ENCODE data around the gene EML1.

Gene EML1

DNA sequence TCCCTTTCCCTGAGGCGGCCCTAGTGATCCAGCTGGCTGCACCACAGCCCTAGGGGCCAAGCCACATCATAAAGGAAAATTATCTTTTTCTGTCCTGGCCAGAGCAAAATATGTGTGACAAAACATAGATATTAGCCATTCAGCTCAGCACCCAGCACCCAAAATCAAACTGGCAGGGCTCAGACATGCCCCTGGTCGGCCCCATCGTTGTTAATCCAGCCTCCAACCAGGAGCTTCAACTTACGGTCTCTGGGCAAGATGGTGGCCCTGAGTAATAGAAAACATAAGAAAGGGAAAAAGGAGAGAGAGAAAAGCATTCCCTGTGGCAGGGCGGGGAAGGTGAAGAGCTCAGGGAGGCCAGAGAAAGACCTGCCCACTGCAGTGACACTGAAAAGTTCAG lies 111.9 kb downstream of the EML1 start:
- no peak for DNase-seq (ENCODE audit: low spot score)

DNA sequence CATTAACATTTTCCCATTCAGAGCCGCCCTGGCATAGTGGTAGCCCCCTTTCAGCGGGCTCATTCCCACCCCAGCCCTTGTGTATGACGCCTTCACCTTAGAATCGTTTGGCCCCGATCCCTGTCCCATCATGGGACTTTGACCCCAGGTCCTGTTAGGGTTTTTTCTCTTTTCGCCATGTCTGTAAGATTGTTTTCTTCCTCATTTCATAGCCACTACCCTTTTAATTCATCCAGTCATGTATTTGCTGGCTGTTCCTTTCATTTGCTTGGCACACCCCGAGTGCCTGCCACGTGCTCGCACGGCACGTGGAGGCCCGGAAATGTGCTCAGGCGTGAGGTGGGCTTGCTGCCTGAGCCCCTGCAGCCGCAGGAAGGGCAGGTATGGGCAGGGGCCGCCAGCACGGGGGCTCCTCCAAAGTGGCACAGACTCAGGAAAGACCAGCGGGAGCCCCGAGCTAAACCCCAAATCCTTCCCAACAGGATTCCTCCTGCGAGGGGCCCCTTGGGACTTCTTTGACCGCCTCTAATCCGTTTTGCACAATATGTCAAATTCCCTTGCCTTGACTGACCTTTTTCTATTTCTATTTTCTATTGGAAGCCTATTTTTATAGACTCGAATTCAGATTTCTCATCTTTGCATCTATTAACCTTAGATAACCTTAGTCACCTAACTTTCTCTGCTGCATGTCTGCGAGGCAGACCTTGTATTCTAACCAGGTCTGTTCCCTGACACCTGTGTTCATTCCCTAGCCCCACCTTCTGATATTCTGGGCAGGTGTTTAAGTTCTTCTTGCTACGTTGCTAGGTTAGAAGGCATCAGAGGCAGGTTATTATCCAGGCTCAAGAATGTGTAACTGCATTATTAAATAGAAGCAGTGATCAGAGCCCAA lies 114.8 kb downstream of the EML1 start:
- no peak for DNase-seq (ENCODE audit: low spot score)

DNA sequence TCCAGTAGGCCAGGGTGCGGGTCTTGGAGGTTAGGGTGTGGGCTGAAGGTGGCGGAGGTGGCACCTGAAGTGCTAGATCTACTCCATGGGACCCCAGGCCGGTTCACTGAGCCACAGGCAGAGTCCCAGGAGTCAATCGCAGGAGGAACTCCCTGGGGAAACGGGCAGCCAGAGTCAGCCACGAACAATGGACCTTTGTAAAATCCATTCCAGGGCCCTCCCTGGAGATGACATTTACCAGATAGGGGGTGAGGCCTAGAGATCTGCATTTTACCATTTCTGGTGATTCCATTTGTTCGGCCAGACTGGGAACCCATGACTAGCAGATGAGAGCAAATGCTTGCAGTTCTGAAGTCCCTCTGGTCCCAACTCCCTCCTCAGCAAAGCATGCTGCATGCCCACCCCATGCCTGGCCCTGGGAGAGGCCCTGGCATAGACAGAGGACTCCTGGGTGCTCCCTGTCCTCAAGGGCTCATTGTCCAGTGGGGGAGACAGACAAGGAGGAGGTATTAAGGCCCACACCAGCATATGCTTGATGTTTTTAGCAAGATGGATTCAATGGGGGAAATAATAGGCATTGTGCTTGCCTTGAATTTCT lies 115.5 kb downstream of the EML1 start:
- no peak for DNase-seq (ENCODE audit: low spot score)

DNA sequence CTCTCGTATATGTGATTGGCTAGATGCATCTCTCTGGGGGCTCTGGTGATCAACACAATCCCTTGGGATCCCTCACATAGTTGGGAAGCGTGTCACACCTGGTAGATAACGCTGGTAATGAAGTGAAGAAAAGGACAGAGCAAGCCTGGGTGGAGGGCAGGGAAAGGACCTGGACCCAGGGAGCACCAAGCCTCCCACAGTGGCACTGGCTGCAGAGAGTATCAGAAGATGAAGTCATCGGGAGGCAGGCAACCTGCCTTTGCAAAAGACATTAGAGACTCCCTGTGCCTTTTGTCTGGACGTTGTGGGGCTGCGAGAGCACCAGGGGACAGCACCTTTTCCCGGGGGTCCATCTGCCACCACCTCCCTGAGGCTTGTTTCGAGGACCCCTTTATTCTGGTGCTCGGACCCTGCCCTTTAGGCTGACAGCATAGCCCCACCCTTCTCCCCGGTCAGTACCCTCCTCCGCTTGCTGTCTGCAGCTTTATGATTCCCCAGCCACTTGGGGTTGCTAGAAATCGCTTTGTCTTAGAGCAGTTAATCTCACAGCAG lies 116.4 kb downstream of the EML1 start:
- no peak for DNase-seq (ENCODE audit: low spot score)

DNA sequence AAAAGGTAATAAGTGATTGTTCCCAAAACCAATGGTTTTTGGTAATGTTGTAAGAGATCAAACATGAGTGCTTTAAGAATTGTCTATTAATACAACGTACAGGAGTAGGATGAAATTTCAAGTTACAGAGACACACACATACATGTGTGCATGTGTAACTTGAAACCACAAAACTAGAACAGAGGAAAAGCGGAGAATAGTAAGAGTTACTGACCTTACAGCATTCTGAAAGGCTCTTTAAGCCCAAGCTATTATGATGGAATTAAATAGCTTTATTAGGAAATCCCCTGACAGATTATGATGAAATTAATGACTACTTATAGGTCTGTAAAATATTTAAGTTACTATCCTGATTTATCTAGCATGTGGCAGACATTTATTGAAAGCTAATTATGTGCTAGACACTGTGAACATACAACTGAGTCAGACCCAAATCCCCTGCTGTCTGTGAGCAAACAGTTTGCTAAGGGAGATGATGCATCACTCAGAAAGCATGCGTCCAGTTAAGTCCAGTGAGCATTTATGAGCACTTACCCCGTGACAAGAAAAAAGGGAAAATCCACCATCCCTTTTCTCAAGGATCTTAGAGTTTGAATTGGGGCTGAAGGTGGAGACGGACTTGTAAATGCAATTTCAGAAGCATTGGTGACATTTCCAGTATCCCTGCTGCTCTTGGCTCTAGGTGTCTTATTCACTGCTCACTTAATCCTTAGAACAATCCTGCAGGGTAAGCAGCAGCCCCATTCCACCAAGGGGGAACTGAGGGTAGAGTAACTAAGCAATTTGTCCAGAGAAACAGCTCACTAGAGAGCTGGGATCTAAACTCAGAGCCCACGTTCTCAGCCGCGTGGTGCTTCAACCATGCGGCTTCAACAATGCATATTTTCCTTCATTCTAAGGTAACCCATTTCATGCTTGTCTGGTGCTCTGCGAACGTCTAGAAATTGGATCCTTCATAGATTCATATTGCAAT lies 117.4 kb downstream of the EML1 start:
- DNase-seq (ENCODE audit: low spot score): no peak

DNA sequence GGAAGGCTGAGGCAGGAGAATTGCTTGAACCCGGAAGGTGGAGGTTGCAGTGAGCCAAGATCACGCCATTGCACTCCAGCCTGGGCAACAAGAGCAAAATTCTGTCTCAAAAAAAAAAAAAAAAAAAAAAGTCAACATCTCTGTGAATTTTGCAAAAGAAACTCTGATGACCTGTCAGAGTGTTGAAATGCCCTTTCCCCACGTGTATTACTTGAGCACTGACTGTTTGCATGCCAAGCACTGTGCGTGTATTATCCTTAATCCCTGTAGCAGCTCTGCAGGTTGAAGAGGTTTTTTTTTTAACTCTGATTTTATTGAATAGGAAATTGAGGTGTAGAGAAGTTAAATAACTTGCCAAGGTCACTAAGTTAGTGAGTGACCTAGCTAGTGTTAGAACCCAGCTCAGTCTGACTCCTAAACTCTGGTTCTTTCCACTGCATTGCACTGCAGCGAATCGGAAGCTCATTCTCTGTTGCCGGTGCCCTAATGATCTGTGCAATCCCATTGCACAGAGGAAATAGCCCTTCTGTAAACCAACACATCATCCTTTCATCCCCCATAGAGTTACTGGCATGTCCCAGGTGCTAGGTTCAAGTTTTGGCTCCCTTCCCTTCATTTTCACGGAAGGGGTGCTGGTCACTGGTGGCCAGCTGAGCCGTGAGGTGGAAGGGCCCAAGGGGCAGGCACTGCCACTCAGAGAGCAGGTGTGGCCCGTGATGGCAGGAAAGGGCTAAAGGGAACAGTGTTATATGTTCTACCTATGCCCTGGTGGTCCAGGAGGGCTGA lies 122.3 kb downstream of the EML1 start:
- DNase-seq (ENCODE audit: low spot score): no peak

DNA sequence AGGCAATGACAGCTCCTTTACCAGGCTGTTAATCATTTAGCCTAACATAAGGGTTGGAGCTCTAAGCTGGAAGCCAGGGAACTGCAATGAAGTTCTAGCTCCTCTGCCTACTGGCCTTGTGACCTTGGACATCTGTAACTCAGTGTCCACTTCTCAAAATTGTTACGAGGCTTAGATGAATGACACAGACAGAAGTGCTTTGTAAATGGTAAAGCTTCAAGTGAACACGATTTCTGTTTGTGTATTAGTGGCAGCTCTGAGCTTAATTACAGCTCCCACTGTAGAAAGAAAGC lies 122.8 kb downstream of the EML1 start:
- no peak for DNase-seq (ENCODE audit: low spot score)

DNA sequence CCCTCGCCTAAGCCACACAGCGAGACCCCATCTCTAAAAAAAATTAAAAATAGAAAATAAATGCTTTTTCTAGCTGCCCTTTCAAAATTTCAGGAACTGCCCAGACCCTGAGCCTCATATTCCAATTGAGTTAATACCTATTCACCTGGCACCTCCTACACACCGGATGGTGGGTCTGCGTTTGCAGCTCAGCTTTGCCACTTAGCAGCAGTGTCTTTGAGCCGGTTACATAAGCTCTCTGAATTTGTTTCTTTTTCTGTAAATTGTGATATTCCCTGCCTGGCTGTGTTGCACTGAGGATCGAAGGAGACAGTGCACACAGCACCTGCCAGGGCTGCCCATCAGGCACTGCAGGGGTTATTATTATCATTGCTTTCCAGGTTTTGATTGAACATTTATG lies 125.6 kb downstream of the EML1 start:
- DNase-seq (ENCODE audit: low spot score): no peak

DNA sequence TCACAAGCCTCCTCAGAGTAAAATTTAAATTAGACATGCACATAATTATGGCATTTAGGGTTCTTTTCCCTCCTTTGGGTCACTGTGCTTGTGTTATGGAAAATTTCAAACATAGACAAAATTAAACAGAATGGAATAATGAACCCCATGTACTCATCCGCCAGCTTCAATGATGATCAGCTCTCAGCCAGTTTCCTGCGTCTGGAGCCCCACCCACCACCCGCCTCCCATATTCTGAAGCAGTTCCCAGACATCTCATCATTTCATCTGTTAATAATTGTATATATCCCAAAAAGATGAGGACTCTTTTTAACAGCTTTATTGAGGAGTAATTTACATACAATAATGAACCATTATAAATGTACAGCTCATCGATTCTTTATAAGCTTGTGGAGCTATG lies 128.2 kb downstream of the EML1 start:
- no peak for DNase-seq (ENCODE audit: low spot score)

DNA sequence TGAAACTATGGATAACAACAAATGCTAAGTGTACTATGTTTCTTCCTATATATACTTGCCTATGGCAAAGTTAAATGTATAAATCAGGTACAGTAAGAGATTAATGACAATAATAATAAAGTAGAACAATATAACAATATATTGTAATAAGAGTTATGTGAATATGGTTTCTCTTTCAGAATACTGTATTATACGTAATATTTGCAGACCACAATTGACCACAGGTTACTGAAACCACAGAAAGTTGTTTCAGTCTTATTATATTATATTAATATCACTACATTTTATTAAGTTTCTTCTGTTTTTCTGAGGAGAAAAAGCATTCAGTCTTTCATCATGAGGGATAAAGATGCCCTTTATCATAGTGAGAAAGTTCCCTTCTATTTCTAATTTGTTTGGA lies 131.2 kb downstream of the EML1 start:
- DNase-seq (ENCODE audit: low spot score): no peak

DNA sequence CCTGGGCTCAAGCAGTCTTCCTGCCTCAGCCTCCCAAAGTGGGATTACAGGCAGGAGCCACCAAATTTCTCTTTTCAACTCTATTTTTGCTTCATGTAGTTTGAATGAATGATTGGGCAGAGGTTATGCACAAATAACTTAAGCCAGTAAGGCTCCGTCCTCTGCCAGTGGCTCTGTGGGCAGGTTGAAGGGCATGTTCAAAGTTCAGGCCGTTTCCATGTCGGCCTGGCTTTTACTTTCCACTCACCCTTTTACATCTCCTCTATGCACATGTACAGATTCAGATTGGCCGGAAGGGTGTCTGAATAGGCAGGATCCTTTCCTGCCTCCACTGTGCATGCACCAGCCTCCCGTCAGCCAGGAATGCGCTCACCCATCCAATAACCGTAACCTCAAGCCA lies 132.3 kb downstream of the EML1 start:
- no peak for DNase-seq (ENCODE audit: low spot score)

DNA sequence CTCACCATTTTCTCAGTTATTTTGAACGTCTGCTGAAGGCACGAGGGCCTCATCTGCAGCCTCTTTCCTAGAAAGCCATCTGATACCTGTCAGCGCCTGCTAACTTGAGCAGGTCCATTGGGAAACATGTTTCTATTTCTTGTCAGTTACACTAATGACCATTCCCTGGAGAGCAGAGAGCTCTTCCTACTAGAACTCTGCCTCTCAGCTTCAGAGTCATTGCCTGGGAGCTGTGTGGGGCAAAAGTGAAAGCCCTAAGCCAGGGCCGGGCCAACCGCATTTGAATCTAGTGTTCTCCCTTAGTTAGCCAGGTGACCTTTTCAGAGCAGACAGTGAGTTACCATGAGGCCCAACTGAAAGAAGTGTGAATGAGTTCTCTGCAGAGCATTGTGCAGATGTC lies 135.8 kb downstream of the EML1 start:
- DNase-seq (ENCODE audit: low spot score): no peak

DNA sequence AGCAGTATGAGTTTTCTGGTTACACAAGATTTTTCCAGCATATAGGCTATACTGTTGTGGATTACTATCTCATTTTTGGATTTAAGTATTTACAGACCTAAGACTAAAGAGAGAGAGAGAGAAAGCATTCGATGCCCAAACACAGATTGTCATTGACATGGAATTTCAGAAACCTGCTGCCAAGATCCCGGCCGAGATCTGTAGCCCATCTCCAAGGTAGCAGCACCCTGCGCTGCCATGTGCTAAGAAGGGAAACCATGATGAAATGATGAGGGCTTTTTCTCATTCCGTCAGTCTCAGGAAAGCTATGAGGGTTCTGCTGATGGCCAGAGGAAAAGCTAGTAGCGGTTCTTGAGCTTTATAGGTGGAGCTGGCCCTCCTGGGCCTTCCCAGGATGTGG lies 136.4 kb downstream of the EML1 start:
- no peak for DNase-seq (ENCODE audit: low spot score)

DNA sequence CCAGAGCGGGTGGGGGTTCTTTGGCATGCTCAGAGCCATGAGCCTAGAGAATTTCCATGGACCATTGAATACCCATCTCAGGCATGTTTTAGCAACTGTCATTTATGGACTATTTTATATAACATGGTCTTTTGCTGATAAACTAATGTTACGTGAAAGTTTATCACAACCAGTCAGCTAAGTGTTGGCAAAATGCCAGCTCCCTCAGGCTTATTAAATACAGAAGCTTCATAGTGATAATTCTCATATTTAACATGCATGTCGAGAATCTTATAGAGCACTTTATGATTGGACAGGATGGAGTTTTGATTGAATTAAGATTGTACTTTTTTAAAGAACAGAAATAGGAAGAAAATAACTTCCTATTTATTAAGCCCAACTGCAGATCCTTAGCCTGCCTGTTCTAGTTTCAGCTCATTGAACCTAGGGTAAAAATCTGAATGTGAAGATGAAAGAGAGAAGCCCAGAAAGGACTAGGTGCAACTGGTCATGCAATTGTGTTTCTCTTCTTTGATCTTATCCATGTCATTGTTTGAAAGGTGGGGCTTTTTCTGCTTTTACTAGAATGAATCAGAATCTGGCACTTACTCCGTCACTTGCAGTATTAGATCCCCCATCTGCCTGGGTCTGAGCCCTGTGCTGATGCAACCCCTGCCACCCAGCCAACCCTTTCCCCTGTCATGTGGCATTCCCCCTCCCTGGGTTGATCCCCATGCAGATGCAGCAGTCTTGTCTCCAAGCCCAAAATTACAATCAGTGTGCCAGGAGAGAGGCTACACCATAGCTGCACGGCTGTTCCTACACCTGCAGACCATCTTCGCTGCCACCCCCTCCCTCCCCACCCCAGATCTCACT lies 137.4 kb downstream of the EML1 start:
- peak; percentile 25 for DNase-seq (ENCODE audit: low spot score)

DNA sequence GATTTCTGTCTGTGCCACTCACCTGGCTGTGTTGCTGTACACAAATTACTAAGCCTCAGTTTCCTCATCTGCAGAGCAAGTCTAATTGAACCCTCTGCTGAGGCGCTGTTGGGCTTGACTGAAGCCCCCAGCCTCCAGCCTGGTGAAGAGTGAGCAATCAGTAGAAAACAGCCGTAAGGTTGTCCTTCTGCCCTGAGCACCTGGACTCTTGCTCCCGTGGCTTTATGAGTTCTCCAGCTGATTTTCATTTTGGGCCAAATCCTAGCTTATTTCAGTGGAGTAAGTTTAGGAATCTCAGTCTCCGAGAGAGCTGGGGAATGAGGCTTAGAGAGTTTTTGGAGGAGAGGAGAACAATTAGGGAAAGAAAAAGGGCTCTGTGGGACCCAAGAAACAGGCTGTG lies 138.1 kb downstream of the EML1 start:
- no peak for DNase-seq (ENCODE audit: low spot score)

DNA sequence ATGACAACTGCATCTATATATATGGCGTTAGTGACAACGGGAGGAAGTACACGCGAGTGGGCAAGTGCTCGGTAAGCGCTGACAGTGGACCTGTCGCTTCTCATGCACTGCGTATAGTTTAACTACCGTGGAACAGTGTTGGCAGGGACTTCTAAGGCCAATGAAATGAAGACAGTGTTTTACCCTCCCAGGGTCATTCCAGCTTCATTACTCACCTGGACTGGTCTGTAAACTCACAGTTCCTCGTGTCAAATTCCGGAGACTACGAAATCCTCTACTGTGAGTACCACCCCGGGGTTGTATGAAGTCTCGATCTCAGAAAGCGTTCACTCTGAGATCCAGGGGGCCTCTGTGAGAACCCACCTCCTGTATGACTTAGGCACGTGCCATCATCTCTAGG lies 142.8 kb downstream of the EML1 start:
- DNase-seq (ENCODE audit: low spot score): no peak

DNA sequence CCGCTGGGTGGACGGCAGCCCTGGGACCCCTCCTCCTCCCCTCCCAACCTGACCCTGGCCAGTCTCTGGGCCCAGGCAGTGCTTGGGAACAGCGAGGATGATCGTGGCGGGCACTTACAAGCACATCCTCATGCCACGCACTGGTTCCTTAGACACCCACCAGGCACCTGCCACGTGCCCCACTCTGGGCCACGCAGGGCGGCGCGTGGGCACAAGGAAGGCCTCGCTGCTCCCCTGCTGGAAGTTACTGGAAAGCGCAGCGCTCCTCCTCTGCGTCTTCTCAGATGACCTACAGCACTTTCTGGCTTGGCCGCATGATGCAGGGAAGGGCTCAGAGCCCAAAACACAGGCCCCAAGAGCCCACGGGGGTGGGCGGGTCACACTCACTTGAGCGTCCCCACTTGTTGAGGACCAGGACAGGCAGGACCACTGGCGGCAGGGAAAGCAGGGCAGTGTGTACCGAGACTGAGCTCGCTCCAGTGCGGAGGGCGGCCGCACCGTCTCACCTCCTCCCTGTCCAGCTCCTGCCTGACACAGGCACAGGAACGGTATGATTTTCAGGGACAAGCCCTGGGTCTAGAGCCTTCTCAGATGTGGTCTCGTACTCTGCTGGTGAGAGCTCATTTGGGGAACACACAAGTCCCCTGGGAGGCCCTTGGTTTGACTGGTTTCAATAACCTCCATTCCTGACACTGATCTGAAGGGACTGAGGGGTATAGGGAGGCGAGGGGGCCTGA lies 143.7 kb downstream of the EML1 start:
- no peak for DNase-seq (ENCODE audit: low spot score)

DNA sequence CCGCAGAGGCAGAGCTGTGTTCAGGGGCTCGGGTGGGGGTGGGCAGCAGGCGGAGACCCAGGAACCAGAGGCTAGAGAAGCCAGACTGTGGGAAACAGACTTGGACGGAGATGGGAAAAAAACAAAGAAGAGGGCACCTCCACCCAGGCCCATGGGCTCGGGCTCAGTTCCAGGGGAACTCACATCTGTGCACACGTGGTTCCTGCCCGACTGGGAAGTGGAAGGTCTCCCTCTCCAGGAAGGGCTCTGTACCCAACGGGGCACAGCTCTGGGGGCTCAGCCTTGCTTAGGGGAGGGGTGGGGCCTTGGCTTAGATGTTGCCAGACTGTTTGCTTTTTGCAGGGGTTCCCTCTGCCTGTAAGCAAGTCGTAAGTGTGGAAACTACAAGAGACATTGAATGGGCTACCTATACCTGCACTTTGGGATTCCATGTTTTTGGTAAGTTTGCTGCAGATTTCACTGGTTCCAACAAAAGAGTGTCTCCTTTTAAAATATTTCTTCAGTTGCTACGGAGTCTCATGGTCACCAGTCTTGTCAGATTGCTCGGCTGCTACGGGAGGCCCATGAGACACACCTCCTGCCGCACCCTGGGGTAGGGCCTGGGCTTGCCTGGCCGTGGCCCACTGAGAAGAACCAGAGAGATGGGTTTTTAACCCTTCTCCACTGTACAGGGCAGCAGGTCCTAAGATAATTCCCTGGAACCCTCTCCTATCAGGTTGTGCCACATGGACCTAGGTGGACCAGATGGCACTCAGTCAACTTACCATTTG lies 144.4 kb downstream of the EML1 start:
- no peak for DNase-seq (ENCODE audit: low spot score)

DNA sequence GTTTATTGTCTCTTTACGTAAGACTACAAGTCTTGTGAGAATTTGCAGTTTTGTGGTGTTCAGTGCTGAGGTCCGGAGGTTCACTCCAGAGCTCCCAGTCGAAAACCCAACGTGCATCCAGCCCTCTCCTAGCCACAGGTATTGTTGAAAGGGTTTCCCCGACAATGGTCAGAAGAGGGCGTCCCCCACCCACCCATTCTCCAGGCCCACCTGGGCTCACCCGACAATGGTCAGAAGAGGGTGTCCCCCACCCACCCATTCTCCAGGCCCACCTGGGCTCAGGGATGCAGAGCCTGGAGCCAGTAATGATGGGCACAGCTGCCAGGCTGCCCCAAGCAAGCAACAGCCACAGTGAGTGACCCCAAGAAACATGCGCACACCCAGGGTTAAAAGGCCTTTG lies 145.2 kb downstream of the EML1 start:
- no peak for DNase-seq (ENCODE audit: low spot score)

Data from NAMALWA (cell line).